HUDEP-2 (cell line): ENCODE measurements around the gene TELO2.
"Not testable (repeated sequence)": the region's sequence is repeated elsewhere in the genome, so short reads cannot be mapped to it uniquely, and the experiment has no call there.

ENCODE experiments used
- DNase-seq, 76 experiments: peaks; one replicate each; lab custom pipeline; 2025; ENCODE audit not compliant: unreplicated experiment in 76 of 76; lab: John Stamatoyannopoulos, UW

Gene TELO2

DNA sequence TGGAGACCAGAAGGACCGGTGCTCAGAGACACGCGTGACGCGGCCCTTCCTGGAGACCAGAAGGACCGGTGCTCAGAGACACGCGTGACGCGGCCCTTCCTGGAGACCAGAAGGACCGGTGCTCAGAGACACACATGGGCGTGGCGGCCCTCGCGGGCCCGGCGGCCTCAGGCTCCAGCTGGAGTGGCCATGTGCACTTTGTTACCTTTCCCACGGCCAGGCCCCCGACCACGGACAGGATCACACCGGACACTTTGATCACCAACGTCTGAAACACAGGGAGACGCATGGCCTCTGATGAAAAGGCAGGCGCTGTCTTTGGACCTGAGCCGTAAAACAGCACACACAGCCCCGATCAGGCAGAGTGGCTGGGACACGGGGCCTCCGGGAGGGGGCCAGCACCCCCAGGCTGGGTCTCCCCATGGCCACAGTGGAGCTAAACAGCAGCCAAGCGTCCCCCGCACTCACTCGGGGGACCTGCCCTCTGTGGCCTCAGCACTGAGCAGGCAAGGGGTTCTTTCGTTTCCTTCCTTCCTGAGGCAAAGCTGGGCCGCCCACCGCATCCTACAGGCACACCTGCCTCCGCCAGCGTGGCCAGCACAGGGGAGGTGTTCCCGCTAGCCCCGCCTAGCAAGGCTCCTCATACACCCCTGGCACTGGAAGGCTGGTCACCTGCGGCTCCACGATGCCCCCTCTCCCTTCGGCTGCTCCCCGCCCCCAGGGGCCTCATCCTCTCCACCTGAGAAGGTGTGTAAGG is 35.5 kb upstream of the TELO2 start:
- DNase-seq, result no peak

DNA sequence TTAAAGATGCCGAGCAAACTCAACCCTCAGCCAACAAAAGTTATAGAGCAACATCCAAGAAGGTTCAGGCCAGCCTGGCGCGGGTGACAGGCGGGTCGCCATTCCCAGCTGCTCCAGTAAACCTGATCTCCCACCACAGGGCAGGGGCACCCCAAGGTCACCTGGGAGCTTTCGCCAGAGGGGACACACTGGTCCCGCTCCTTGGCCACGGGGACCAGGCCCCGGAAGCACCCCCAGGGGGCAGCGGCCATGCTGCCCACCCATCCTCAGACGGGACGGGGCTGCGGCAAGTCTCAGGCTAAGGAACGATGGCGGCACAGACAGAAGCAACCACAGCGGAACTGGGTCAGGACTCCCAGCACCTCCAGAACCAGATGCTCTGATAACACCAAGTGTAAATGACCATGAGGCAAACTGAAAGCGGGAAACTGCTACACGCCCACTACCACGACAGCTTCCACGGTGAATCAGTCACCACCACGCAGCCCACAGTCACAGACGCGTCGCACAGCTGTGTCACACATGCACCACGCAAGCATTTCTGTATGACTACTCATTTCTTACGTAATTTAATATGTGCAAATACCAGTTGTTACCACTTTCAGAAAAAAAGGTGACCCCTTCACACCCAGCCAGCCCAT is 34.7 kb upstream of the TELO2 start:
- DNase-seq, result no peak

DNA sequence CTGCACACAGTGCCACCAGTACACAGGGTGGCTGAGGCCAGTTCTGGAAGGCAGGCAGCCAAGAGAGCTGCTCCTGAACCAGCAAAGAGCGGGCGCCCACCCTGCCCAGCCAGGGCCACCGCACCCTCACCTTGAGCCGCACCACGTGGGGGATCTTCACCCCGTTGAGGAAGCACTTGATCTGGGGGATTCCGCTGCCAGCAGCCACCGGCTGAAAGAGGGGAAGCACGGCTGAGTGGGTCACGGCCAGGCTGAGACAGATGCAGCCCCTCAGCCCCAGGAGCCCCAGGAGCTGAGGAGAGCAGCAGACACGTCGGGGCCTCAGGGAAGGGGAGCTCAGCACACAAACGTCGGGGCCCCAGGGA is 34.2 kb upstream of the TELO2 start:
- DNase-seq, result no peak

DNA sequence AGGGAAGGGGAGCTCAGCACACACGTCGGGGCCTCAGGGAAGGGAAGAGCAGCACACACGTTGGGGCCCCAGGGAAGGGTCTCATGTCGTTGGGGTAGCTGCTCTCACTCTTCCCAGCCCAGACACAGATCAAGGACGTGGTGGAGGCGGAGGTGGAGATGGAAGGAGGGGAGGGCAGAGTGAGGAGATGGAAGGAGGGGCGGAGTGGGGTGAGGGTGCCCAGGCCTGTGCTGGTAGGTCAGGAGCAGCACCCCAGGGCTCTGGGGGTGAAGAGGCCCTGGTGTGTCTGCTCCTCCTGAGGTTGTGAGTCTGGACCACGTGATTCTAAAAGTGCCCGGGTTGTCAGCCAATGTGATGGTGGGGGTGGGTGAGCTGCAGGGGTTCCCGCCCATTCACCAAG is 33.2 kb upstream of the TELO2 start:
- DNase-seq, result no peak

DNA sequence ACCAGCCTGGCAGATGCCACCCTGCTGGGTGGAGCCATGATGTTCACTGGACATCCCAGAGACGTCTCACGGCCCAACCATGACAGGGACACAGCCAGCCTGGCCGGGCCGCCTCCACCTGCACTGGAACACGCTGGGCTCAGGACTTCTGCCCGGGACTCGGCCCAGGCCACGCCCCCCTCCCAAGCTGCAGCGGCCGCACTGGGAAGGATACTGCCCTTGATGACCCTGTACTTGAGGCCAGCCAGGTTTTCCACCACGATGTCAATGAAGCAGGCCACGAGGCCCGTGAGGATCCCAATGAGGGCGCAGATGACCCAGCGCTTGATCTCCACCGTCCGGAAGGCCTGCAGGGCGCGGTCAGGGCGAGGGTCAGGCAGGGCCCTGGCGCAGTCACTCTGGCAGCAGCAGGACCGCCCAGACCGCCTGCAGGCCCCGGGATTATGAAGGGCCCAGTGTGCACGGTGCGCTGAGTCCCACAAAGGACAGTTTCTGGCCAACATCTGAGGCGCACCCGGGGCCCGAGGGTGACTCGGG is 32.5 kb upstream of the TELO2 start:
- no peak for DNase-seq

DNA sequence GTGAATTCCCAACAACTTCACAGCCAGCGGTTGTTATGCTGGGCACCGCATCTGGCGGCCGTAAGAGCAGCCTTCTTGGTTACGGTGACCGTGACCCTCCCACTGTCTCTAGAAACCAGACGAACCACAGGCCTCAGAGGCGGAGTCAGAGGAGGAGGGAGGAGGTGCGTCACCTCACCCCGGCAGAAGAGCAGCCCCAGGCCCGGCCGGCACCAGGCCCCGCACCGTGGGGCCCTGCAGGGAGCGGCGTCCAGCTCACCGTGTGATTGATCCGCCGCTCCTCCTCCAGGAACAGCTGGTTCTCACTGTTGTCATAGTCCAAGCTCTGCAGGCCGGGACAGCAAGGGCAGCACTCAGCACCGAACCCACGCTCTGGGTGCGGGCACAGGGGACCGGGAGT is 32.0 kb upstream of the TELO2 start:
- no peak for DNase-seq

DNA sequence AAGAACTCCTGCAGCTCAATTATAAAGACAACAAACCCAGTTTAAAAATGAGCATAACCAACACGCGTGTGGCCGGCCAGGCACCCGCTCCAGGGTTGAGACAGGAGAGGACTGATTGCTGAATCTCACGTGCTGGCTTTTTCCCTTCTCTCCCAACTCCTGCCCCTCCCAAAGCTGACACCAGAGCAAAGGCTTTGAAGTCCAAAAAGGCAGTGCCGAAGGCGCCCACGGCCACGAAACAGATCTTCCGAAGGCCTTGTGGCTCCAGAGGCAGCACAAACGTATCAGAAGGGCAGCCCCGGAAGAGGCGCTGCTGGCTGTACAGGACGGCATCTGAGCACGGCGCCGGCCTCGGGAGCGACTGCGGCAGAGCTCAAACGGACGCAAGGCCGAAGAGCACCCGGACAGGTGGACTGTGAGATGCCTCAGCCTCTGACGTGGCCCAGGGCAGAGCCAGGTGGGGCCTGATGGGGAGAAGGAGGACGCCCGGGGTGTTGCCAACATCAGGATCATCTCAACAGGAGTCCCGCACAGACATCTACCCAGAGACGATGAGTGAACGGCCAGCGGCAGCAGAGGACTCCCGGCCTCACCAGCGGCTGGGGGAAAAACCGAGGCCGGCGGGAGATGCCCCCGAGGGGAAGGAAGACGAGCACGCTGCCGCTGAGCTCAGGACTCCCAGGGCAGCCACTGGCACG is 28.8 kb upstream of the TELO2 start:
- DNase-seq, result no peak

DNA sequence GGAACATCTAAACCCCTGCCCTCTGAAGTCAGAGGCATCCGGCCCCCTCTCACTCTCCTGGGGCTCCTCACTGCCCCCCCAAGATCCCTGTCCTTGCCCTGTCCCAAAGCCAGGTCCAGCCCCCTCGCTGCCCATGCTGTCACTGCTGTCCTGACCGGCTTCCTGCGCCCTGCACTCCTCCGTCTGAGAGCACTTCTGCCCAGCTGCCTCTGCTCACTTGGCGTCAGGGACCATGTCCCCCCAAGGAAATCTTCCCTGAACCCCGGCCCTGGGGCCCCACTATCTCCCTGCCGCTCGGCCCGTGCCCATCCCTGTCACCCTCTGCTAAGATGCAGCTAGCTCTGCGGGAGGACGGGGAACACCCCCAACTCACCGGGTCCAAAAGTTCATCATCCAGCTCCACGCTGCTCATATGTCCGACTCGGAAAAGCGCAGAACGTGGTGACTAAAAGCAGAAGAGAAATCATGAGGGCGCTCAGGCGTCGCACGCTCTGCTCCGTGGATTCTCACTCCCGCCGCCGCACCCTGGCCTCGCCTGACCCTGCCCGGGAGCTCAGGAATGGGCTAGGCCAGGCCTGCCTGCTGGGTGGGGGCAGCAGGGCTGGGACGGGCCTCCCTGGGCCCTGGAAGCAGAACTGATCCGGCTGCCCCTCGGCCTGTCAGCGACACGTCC is 28.1 kb upstream of the TELO2 start:
- DNase-seq, result no peak

DNA sequence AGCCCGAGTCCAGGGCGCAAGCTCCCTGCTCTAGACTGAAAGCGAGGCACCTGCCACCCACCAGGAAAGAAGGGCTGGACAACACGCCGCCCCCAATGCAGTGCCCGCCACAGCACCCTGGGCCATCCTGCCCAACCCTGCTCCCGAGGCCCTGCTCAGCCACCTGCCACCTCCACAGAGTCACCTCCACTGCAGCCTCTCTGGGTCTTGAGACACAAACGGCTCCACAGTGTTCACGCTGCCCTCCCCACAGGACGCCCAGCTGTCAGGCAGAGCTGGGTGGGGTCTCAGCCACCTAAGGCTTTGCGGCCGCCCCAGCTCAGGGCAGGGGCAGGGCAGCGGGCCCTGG is 27.6 kb upstream of the TELO2 start:
- no peak for DNase-seq

DNA sequence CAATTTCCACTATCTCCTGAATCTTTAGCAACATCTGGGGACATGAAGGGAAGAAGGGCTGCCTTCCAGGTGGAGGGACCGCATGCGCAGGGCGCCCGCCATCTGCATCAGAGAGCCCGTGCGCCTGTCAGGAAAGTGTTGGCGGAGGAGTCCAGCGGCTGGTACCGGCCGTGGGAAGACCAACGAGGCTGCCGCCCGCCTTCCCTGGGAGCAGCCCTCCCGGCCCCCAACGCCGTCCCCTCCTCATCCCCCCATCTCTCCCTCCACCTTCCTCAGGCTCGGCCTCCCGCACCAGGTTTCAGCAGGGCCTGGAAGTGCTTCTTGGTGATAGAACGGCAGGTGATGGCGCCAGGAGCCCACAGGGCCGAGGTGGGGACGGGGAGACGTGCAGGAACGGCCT is 27.1 kb upstream of the TELO2 start:
- DNase-seq, result no peak

DNA sequence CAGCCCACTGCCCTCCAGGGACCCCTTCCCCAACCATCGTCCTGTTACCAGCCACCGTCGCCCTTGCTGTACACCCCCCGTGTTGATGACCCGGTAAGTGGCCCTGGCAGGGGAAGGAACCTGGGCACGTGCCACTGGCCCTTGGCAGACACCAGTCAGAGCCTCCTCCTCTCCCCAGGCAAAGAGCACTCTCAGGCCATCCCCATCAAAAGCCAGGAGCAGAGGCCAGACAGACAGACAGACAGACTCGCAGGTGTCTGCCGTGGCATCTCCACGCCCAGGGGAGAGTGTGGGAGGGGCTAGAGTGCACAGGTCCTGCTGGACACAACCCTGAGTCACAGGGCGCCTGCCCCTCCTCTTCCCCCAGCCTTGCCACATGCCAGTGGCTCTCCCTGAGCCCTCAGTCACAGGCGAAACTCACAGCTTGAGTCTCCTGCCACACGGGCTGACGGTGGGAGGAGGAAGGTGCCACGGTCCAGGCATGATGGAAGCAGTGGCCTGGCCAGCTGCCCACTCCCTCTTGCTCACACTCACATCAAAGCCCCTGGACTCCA is 26.1 kb upstream of the TELO2 start:
- peak in 1 of 76 experiments; percentile 14 for DNase-seq

DNA sequence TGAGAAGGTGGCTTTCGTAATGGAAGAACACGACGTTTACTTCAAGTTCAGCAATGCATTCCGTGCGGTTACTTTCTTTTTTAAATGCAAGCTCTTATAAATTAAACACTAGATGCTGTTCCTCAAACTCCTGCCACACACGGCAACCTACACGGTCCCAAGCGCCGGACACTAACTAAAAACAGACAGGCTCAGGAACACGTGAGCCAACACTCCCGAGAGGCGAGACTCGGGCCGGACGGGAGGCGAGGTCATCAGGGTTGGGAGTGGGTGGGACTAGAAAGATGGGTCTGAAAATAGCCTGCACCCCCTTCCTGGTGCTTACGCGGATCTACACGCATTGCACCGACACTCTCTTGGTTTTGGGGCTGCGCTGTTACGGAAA is 24.7 kb upstream of the TELO2 start:
- no peak for DNase-seq

DNA sequence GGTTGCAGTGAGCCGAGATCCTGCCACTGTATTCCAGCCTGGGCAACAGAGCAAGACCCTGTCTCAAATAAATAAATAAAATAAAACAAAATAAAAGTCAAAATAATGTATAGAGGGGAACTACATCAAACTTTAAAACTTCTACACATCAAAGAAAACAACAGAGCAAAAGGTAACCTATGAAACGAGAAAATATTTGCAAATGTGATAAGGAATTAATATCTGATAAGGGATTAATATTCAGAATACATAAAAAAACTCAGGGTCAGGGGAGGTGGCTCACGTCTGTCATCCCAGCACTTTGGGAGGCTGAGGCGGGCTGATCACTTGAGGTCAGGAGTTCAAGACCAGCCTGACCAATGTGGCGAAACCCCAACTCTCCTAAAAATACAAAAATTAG is 24.0 kb upstream of the TELO2 start:
- not testable (repeated sequence) for DNase-seq

DNA sequence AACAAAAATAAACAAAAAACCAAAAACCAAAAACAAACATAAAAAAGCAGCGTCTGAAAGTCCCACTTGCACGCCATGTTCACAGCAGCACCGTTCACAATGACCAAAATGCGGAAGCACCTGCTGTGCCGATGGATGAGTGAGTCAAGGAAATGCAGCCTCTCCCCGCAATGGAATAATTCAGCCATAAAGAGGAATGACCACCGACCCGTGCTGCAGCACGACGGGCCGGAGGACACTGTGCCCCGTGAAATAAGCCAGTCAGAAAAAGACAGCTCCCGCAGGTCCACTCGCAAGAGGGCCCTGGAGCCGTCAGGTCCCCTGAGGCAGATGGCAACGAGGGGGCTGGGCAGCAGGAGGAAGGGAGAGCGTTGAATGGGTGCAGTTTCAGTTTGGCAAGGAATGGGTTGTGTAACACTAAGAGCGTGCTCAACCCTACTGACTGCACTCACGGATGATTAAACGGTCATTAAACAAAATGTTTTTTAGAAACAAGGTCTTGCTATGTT is 23.4 kb upstream of the TELO2 start:
- no peak for DNase-seq

DNA sequence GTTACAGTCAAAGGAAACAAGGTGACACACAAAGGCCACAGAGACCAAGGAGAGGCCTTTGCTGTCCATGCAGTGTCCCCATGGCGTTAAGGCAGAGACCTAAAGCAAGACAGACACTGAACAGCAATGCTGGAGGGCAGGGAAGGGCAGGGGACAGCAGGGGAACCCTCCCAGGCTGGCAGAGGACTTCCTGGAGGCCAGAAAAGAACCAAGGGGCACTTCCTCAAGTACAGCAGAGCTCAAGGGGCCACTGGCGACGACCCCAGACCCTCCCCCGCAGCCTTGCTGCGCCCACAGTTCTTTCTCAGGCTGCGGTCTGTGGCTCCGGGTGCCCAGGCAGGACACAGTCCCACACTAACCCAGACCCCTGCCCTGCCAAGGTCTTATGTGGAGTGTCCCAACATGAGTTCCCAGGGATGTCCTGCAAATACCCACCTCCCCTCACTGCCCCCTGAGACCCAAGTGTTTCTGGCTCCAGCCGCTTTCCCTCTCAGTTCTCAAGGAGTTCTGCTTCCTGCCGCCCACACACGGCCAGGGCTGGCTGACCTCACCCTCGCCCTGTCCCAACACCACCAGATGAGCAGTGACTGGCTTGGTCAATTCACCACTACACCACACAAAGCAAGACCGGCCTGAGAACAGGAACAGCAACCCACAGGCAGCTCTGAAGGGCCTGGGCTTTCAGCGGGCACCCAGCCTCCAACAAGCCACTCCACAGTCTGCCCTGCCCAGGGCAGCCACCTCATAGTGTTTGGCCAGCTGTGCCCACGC is 22.5 kb upstream of the TELO2 start:
- DNase-seq, result peak in 6 of 76 experiments; percentile 4 to 37 (median 24)

DNA sequence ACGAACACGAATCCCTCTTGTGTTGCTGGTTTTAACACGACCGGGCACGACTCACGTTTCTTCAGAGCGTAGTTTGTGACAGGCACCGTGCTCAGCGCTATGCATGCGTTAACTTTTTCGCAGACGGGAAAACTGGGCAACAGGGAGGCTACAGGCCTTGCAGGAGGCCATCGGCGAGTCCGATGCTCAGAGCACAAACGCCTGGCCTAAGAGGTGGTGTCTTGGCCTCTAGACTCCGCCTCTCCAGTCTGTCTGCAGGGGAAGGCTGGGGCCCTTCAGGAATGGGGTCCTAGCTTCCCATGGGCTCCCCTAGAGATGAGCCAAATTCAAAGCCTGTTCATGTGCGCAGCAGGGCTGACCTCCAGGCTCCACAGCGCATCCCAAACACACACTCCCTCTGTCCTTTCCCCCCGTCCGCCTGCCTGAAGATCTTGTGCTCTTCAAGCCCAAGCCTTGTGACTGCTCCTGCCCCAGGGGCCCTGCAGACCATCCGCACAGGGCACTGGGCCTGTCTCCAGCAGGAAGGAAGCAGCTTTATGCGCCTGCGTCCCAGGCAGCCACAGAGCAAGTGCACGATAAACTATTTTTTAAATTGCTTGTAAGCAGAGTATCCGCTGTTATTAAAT is 21.5 kb upstream of the TELO2 start:
- DNase-seq, result no peak

DNA sequence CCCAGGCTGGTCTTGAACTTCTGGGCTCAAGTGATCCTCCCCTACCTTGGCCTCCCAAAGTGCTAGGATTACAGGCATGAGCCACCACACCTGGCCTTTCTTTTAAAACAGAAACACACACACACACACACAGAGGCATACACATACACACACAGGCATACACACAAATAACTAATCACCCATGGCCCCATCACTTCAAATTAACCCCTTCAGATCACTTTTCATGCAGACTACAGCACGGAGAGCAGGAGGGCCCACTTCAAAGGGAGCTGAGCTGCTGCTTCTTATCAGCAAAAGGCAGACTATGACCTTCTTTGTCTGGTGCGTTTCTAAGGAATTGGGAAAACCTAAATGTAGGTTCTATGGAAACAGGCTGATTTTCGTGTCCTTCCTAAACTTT is 20.2 kb upstream of the TELO2 start:
- peak in 10 of 76 experiments; percentile 14 to 39 (median 18) for DNase-seq

DNA sequence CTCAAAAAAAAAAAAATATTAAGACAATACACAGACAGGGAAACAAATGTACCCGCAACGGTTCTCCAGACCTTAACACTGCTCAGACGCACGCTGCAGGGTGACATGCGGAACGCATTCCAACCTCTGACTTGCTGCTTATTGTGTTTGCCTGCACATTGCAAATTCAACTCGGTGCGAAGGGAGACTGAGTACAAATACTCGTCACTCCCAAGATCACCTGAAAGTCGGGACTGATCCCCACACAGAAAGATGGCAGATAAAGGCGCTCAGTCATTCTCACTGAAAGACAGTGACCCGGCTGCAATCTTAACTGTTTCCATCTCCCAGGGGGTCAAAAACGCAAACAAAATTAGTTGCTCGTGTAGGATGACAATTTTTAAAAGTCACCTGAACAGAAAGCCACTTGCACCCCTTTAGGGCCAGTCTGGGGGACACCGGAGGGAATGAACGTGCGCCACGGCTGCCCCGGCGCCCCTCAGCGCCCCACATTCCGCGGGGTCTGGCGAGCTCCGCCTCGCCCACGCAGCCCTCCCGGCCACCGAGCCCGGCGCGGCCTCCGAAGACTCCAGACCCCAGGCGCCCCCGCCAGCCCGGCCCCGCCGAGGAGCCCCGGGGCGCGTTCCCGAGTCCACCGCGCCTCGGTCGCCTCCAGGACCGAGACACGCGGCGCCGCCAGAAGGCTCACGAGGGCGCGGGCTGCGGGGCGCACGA is 18.9 kb upstream of the TELO2 start:
- DNase-seq, result peak in 1 of 76 experiments; percentile 10
